ENCODE measurements around the gene HIVEP3.
"Not testable (repeated sequence)": the region's sequence is repeated elsewhere in the genome, so short reads cannot be mapped to it uniquely, and the experiment has no call there.

Gene HIVEP3

DNA sequence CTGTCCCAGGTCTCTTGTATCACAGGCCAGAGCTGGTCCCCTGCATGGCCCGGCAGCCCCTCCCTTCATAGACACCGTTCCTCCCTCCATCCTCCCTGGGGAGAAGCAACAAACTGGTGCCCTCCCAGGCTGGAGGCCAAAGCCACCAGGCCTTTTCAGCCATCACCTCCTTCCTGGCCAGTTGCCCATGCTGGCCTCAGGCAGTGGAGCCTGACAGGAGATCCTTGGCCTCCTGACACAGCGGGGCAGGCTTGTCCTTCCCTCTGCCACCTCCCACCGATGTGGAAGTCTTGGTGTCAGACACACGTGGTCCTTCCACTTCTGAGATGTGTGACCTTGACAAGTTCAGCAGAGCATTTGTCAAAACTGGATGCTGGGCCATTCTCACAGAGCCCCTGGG lies 206.0 kb downstream of the HIVEP3 start:
- no peak for DNase-seq (ENCODE audit: low read depth)

DNA sequence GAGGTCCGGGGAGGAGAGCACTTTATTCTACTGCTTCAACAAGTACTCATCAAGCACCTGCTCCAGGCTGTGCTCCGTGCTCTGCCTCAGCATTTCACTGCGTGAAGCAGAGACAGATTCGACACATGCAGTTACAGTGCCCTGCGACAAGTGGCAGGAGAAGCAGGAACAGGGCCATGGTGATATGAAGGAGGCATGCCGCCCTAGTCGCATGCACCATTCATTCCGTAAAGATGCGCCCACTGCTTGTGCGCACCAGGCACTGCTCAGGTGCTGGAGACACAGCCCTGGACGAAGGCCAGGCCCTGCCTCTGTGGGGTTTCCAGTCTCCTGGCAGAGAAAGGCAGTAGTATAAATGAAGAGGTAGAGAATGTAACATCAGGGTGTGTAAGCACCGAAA lies 206.6 kb downstream of the HIVEP3 start:
- no peak for DNase-seq (ENCODE audit: low read depth)

DNA sequence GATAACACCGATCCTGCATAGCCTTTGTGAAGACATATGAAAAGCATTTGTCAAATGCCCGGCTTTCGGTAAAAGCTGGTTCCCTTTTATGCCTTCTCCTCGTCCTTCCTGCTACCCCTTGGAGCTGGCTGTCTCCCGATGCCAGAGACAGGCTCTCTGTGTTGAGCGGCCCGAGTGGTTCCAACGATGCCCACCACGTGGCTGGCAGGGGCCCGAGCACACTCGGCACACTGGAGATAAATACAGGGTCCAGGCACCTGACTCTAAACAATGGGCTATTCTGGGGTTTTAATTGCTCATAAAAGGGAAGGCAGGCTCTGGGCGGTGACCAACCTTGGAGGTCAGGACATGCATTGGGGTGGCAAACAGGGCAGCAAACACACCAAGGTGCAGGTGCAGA lies 207.1 kb downstream of the HIVEP3 start:
- no peak for DNase-seq (ENCODE audit: low read depth)

GRCh38 chr1:41710980-41711379 lies 207.7 kb downstream of the HIVEP3 start:
- DNase-seq (ENCODE audit: low read depth): no peak

- DNase-seq (ENCODE audit: low read depth): no peak
Observed at GRCh38 chr1:41709873-41710272, 208.8 kb downstream of the HIVEP3 start.

DNA sequence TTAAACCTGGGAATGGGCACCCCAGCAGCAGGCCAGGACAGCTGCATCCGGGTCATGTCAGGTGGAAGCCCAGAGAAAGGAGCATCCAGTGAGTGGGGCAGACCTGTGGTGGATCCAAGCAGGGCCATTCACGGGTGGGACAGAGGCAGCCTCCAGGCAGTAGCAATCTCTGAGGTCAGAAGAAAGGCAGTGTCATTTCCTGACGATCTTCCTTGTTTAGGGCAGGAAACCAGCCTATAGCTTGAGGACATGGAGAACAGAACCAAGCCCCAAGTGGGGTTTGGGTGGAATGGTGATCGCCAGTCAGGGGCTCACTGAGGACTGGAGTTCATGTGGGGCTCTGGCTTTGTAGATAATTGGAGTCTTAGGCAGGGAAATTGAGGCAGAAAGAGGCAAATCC lies 209.4 kb downstream of the HIVEP3 start:
- DNase-seq (ENCODE audit: low read depth): no peak

GRCh38 chr1:41708332-41708731 lies 210.4 kb downstream of the HIVEP3 start:
- DNase-seq (ENCODE audit: low read depth): no peak

GRCh38 chr1:41707793-41708192 lies 210.9 kb downstream of the HIVEP3 start:
- no peak for DNase-seq (ENCODE audit: low read depth)

DNA sequence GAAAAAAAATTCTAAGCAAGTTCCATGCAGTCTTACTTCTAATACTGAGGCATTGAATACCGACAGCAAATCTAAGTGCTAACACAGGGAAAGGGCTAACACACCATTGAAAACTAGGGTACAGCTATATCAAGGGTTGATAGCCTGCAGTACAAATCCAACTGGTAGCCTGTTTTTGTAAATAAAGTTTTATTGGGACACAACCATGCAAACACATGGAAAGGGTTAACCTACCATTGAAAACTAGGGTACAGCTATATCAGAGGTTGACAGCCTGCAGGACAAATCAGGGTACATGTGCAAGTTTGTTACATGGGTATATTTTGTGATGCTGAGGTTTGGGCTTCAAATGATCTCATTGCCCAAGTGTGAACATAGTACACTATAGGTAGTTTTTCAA lies 212.9 kb downstream of the HIVEP3 start:
- no peak for DNase-seq (ENCODE audit: low read depth)

GRCh38 chr1:41704196-41704595 lies 214.5 kb downstream of the HIVEP3 start:
- no peak for DNase-seq (ENCODE audit: low read depth)

DNA sequence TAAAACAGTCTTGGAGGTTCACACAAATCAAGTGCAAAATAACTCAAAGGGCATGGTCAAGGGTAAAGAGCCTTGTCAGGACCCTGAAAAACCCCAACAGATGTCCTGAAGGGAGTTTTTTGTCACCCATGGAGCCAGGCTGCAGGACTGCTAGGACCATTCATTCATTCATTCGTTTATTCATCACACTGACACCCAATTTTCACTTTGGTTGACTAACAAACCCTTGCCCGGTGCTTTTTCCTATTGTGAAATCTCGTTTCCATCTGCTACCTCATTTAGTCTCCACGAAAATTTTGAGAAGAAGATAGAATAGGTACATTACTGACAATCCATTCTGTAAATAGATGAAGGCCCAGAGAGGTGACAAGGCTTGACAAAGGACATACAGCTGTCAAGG lies 216.0 kb downstream of the HIVEP3 start:
- DNase-seq (ENCODE audit: low read depth): no peak

GRCh38 chr1:41700986-41701535 lies 217.7 kb downstream of the HIVEP3 start:
- DNase-seq (ENCODE audit: low read depth): no peak

- DNase-seq (ENCODE audit: low read depth): no peak
Observed at GRCh38 chr1:41700581-41700980, 218.1 kb downstream of the HIVEP3 start.

DNA sequence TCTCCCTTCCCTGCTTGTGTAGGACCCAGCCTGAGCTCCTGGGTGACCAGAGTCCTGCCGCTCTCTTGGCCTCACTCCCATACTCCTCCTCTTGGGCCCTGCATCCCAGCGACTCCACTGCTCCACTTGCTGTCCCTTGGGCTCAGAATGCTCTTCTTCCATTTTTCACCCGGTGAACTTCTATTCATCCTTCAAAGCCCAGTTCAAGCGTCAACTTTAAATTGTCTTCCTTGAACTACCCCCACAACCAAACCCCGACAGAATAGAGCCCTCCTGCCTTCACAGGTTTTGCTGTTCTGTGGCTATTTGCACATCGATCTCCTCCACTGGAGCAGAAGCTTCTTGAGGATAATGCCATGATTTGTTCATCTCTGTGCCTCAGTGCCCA lies 218.9 kb downstream of the HIVEP3 start:
- no peak for DNase-seq (ENCODE audit: low read depth)

DNA sequence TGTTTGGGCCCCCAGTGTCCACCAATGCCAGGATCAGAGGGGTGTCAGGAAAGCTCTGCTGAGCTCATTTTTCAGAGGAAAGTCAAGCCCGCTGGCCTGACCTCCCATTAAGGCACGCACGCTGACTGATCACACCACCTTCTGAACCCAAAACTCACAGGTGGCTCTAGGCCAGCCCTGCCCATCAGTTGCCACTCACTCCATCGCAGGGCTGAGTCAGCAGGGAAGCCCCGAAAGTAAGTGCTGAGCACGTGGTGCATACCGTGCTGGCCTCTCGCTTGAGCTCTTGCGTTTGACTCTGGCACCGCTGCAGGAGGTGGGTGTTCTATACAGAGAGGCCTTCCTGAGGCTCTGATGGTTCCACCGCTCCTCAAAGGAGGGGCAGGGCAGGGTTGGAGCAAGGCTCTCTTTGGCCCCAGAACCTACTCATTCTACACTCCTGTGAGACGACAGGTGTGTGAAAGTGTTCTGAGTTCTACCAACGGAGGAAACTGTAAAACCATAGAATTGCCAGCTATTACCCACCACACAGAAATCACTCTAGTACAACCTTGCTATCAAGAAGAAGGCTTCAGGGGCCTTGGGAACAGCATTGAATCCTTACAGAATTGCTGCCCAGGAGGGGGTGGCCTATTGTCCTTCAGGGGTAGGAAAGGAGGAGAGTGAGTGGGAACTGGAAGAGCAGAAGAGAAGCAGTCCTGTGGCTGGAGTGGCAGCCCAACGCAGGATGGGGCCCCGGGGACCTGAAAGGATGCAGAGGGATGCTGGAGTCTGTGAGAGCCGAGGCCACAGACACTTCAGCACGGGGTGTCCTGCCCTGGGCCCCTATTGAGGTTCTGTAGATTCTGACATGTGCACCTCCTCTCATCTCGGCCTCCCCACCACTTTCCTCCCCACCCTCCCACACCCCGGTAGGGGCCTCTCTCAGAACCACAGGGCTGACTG lies 219.5 kb downstream of the HIVEP3 start:
- no peak for DNase-seq (ENCODE audit: low read depth)

DNA sequence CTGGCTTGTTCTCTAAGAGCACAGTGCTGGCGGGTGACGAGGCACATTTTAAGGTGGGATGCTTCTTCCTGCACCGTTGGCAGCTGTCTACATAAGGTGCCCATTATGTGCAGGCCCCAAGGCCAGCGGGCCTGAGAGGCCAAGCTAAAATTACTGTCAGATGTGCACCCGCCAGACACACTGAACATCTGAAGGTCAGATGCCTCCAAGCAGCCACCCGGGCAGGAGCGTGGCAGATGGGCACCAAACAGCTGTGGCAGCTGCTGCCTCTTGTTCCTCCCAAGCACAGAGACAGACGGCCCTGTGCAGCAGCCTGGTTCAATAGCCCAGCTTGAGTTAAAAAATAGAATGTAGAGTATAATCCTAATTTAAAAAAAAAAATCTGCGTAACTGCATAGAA lies 222.3 kb downstream of the HIVEP3 start:
- DNase-seq (ENCODE audit: low read depth): no peak

- no peak for DNase-seq (ENCODE audit: low read depth)
Observed at GRCh38 chr1:41695118-41695745, 223.5 kb downstream of the HIVEP3 start.

- not testable (repeated sequence) for DNase-seq (ENCODE audit: low read depth)
Observed at GRCh38 chr1:41691966-41692365, 226.8 kb downstream of the HIVEP3 start.

GRCh38 chr1:41691424-41691823 lies 227.3 kb downstream of the HIVEP3 start:
- DNase-seq (ENCODE audit: low read depth): no peak

- DNase-seq (ENCODE audit: low read depth): no peak
Observed at GRCh38 chr1:41690331-41690730, 228.4 kb downstream of the HIVEP3 start.

DNA sequence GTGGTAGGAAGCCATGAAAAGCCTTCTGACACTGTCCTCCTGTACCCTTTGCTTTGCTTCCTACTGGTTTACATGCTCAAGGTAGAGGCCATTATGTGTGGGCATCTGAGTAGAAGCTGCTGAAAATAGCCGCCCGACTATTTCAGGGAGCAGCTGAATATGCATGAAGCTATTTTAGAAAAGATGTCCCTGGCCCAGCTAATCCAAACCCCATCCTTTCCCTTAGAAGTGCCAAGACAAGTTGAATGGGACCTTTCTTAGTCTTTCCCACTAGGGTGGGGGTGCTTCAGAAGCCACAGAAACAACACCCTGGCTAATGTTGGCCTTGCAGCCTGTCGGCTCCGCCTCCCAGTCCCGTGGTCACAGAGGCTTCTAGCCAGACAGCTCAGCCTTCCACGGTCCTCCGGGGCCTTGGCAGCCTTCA lies 229.2 kb downstream of the HIVEP3 start:
- no peak for DNase-seq (ENCODE audit: low read depth)

- no peak for DNase-seq (ENCODE audit: low read depth)
Observed at GRCh38 chr1:41689139-41689538, 229.6 kb downstream of the HIVEP3 start.

- DNase-seq (ENCODE audit: low read depth): no peak
Observed at GRCh38 chr1:41687007-41687406, 231.7 kb downstream of the HIVEP3 start.

All from stimulated activated CD8-positive, alpha-beta memory T cell treated with anti-CD3 and anti-CD28 coated beads, Interleukin-15, amount 100 ng/mL, for 24 hours (primary cell).